Karpas-422 (cell line): ENCODE data around the gene COPB2. TPM values are rescaled to one million over a fixed set of nuclear protein-coding genes. Genes with fewer than 3 reads are reported as not detected.

Source experiments
- DNase-seq: peaks from one replicate; pipeline ENCODE4 v3.0.0-alpha.2; 2015
- H2AFZ ChIP-seq: fragments of 200-600 bp; sonication (generic); 2 replicates; pipeline ENCODE4 v1.6.1; 2014; ENCODE audit warnings: antibody characterized with exemption, low read length, mixed read lengths
- H3K27ac ChIP-seq: fragments of 200-600 bp; sonication (generic); 2 replicates; pipeline ENCODE4 v1.5.1; 2014; ENCODE audit warnings: mild to moderate bottlenecking, low read length, moderate library complexity
- H3K27me3 ChIP-seq: fragments of 200-600 bp; sonication (generic); 2 replicates; pipeline ENCODE4 v1.6.1; 2014; ENCODE audit warnings: low read length, mixed read lengths
- H3K36me3 ChIP-seq: fragments of 200-600 bp; sonication (generic); 2 replicates; pipeline ENCODE4 v1.6.1; 2014; ENCODE audit warnings: low read length, mixed read lengths; ENCODE audit not compliant: insufficient read depth
- H3K4me1 ChIP-seq: fragments of 200-600 bp; sonication (generic); 2 replicates; pipeline ENCODE4 v1.6.1; 2014; ENCODE audit warnings: mild to moderate bottlenecking, low read length, mixed read lengths
- H3K4me2 ChIP-seq: fragments of 200-600 bp; sonication (generic); 2 replicates; pipeline ENCODE4 v1.6.1; 2014; ENCODE audit warnings: low read length, low read depth, mild to moderate bottlenecking; ENCODE audit not compliant: poor library complexity, severe bottlenecking
- H3K4me3 ChIP-seq: fragments of 200-600 bp; sonication (generic); 2 replicates; pipeline ENCODE4 v1.5.1; 2014; ENCODE audit warnings: mild to moderate bottlenecking, antibody characterized with exemption, low read length, mixed read lengths
- H3K79me2 ChIP-seq: fragments of 200-600 bp; sonication (generic); 2 replicates; pipeline ENCODE4 v1.6.1; 2014; ENCODE audit warnings: mild to moderate bottlenecking, low read length, mixed read lengths
- H3K9ac ChIP-seq: fragments of 200-600 bp; sonication (generic); 2 replicates; pipeline ENCODE4 v1.6.0; 2014; ENCODE audit warnings: low read length
- H3K9me2 ChIP-seq: fragments of 200-600 bp; sonication (generic), shearing (Covaris generic); replicated peaks from 2 replicates; pipeline ENCODE4 v1.6.0; 2014; ENCODE audit warnings: mild to moderate bottlenecking, low read length, moderate library complexity; ENCODE audit not compliant: insufficient read depth
- H3K9me3 ChIP-seq: fragments of 300-700, 200-600 bp; sonication (generic); 2 replicates; pipeline ENCODE4 v1.6.1; 2014; ENCODE audit warnings: low read length, mixed read lengths
- H4K20me1 ChIP-seq: fragments of 200-600 bp; sonication (generic); 2 replicates; pipeline ENCODE4 v1.6.1; 2014; ENCODE audit warnings: mild to moderate bottlenecking, antibody characterized with exemption, low read length, low read depth; ENCODE audit not compliant: insufficient read depth
- total RNA-seq: library from RNA; depleted of rRNA; stranded (reverse); fragments of >200 nt; shearing (Covaris generic); gene quantifications from 2 replicates; pipeline ENCODE4 v1.2.3, GENCODE V29; 2014; ENCODE audit warnings: low replicate concordance

Gene COPB2
- total RNA-seq, 1 experiment from 2014 or later: 77.4 TPM

- no peak for DNase-seq
- Histone ChIP-seq H3K9ac (no peak overlapping the region), H3K27ac (no peak overlapping the region), H3K36me3 (no peaks in the 10 kb centered on the region), H3K9me2 (no peaks in the 10 kb centered on the region), H4K20me1 (no peaks in the 10 kb centered on the region), H3K79me2 (no peaks in the 10 kb centered on the region), H3K4me3 (no peak overlapping the region), H3K27me3 (no peaks in the 10 kb centered on the region), H3K4me1 (no peaks in the 10 kb centered on the region), H3K4me2 (no peak overlapping the region), H2AFZ (no peak overlapping the region), H3K9me3 (no peaks in the 10 kb centered on the region)
Observed at GRCh38 chr3:139313921-139314320, 75.5 kb downstream of the COPB2 start.

- Histone ChIP-seq H4K20me1 (no peaks in the 10 kb centered on the region), H3K4me3 (no peak overlapping the region), H3K27me3 (no peaks in the 10 kb centered on the region), H3K27ac (no peak overlapping the region), H3K4me2 (no peak overlapping the region), H3K9me3 (no peaks in the 10 kb centered on the region), H3K9ac (no peak overlapping the region), H2AFZ (no peak overlapping the region), H3K4me1 (no peaks in the 10 kb centered on the region), H3K79me2 (no peaks in the 10 kb centered on the region), H3K9me2 (no peaks in the 10 kb centered on the region), H3K36me3 (no peaks in the 10 kb centered on the region)
- no peak for DNase-seq
Observed at GRCh38 chr3:139312959-139313358, 76.5 kb downstream of the COPB2 start.

DNA sequence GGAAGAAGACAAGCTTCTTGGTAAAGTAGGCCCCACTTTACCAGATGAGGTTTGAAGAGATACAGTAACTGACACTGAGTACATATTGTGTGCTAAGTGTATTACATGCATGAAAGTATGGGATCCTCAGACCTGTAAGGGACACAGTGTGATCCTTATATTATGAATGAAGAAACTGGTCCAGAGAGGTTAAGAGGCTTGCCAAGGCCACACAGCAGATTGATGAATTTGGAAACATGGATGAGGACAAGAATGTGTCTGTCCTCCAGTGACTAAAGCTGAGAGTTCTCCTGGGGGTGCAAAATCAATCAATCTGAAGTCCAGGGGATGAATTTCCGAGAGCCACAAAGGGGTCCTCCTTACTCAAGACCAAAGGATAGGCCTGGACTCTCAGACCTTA, 77.0 kb downstream of the COPB2 start:
- Histone ChIP-seq H3K9me2 (no peaks in the 10 kb centered on the region), H3K79me2 (no peaks in the 10 kb centered on the region), H2AFZ (no peak overlapping the region), H3K9me3 (no peaks in the 10 kb centered on the region), H3K4me2 (no peak overlapping the region), H4K20me1 (no peaks in the 10 kb centered on the region), H3K36me3 (no peaks in the 10 kb centered on the region), H3K9ac (no peak overlapping the region), H3K4me3 (no peak overlapping the region), H3K27ac (no peak overlapping the region), H3K27me3 (no peaks in the 10 kb centered on the region), H3K4me1 (no peaks in the 10 kb centered on the region)
- no peak for DNase-seq

GRCh38 chr3:139311557-139311956, 77.9 kb downstream of the COPB2 start:
- no peak for DNase-seq
- no peak overlapping the region for H3K4me2 ChIP-seq
- H3K9me2 ChIP-seq: no peaks in the 10 kb centered on the region
- no peaks in the 10 kb centered on the region for H3K36me3 ChIP-seq
- no peak overlapping the region for H3K4me3 ChIP-seq
- H3K9me3 ChIP-seq: no peaks in the 10 kb centered on the region
- H3K4me1 ChIP-seq: no peaks in the 10 kb centered on the region
- H3K27me3 ChIP-seq: no peaks in the 10 kb centered on the region
- no peak overlapping the region for H3K27ac ChIP-seq
- no peaks in the 10 kb centered on the region for H3K79me2 ChIP-seq
- H3K9ac ChIP-seq: no peak overlapping the region
- no peaks in the 10 kb centered on the region for H4K20me1 ChIP-seq
- H2AFZ ChIP-seq: no peak overlapping the region

DNA sequence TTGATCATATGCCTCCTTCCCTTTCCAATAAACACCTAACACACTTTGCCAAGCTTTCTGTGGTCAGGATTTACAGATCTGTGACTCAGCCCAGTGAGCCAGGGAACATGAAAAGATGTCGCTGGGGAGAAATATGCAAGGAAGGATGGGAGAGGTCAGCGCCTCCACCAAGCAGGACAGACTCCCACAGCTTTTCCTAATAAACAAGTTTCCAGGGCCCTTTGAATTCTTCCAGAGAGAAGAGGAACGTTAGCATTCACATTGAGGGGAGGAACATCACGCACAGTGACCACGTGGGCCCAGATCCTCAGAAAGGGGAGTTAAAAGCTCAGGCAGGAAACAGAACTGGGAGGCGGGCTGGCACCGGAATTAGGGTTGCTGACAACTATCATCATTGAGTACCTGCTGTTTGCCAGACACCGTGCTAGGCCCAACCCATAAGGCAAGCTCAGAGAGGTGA, 78.9 kb downstream of the COPB2 start:
- Histone ChIP-seq H3K36me3 (no peaks in the 10 kb centered on the region), H3K9me2 (no peaks in the 10 kb centered on the region), H2AFZ (no peak overlapping the region), H4K20me1 (no peaks in the 10 kb centered on the region), H3K27ac (no peak overlapping the region), H3K9me3 (no peaks in the 10 kb centered on the region), H3K79me2 (no peaks in the 10 kb centered on the region), H3K4me1 (no peaks in the 10 kb centered on the region), H3K27me3 (no peaks in the 10 kb centered on the region), H3K4me3 (no peak overlapping the region), H3K4me2 (no peak overlapping the region), H3K9ac (no peak overlapping the region)
- no peak for DNase-seq

GRCh38 chr3:139309880-139310279, 79.6 kb downstream of the COPB2 start:
- H3K4me3 ChIP-seq: no peak overlapping the region
- H3K27ac ChIP-seq: no peak overlapping the region
- H3K9ac ChIP-seq: no peak overlapping the region
- no peaks in the 10 kb centered on the region for H4K20me1 ChIP-seq
- no peaks in the 10 kb centered on the region for H3K9me3 ChIP-seq
- H3K27me3 ChIP-seq: no peaks in the 10 kb centered on the region
- H3K36me3 ChIP-seq: no peaks in the 10 kb centered on the region
- no peaks in the 10 kb centered on the region for H3K79me2 ChIP-seq
- no peak overlapping the region for H3K4me2 ChIP-seq
- no peak for DNase-seq
- H3K9me2 ChIP-seq: no peaks in the 10 kb centered on the region
- no peak overlapping the region for H2AFZ ChIP-seq
- H3K4me1 ChIP-seq: no peaks in the 10 kb centered on the region

GRCh38 chr3:139309061-139309591, 80.3 kb downstream of the COPB2 start:
- no peaks in the 10 kb centered on the region for H3K79me2 ChIP-seq
- H2AFZ ChIP-seq: no peak overlapping the region
- no peaks in the 10 kb centered on the region for H3K9me2 ChIP-seq
- no peaks in the 10 kb centered on the region for H3K9me3 ChIP-seq
- DNase-seq: no peak
- H3K4me2 ChIP-seq: no peak overlapping the region
- no peaks in the 10 kb centered on the region for H3K4me1 ChIP-seq
- no peaks in the 10 kb centered on the region for H3K36me3 ChIP-seq
- H3K27me3 ChIP-seq: no peaks in the 10 kb centered on the region
- no peak overlapping the region for H3K27ac ChIP-seq
- H3K9ac ChIP-seq: no peak overlapping the region
- no peaks in the 10 kb centered on the region for H4K20me1 ChIP-seq
- H3K4me3 ChIP-seq: no peak overlapping the region

GRCh38 chr3:139308560-139308959, 80.9 kb downstream of the COPB2 start:
- Histone ChIP-seq H3K9me2 (no peaks in the 10 kb centered on the region), H4K20me1 (no peaks in the 10 kb centered on the region), H3K27me3 (no peaks in the 10 kb centered on the region), H2AFZ (no peak overlapping the region), H3K4me1 (no peaks in the 10 kb centered on the region), H3K79me2 (no peaks in the 10 kb centered on the region), H3K27ac (no peak overlapping the region), H3K9me3 (no peaks in the 10 kb centered on the region), H3K4me3 (no peak overlapping the region), H3K9ac (no peak overlapping the region), H3K36me3 (no peaks in the 10 kb centered on the region), H3K4me2 (no peak overlapping the region)
- DNase-seq: no peak
